Epithelial cell of prostate (primary cell): Measurements from ENCODE around the gene MAMDC4.

Experiments
- DNase-seq: peaks from one replicate; pipeline ENCODE4 v3.0.0-alpha.2; 2011; ENCODE audit warnings: low read depth, low spot score
- H3K27ac ChIP-seq: fragments of 450-650 bp; 2 replicates; pipeline ENCODE4 v1.5.1; 2017; ENCODE audit warnings: mild to moderate bottlenecking

Gene MAMDC4

GRCh38 chr9:136848393-136849037 is 3.6 kb upstream of the MAMDC4 start:
- peak overlapping the region; percentile 90 for H3K27ac ChIP-seq
- DNase-seq = no peak

- peak within 1 kb of the TSS; percentile 90 for H3K27ac ChIP-seq
- DNase-seq = peak; percentile 95
Observed at GRCh38 chr9:136849038-136849959, 2.8 kb upstream of the MAMDC4 start, which contains the start of gene PHPT1. Gene PHPT1 (plus strand): TSS chr9:136849409. CDS start chr9:136849431, 22 bp downstream.

GRCh38 chr9:136849960-136850865 is 1.9 kb upstream of the MAMDC4 start:
- peak overlapping the region; percentile 90 for H3K27ac ChIP-seq
- DNase-seq = no peak

GRCh38 chr9:136850866-136851775 is 1.0 kb upstream of the MAMDC4 start:
- no peak overlapping the region for H3K27ac ChIP-seq
- no peak for DNase-seq

- no peak for DNase-seq
- no peak overlapping the region for H3K27ac ChIP-seq
Observed at GRCh38 chr9:136852664-136853595, 784 bp downstream of the MAMDC4 start.

GRCh38 chr9:136853596-136854112 is 1.5 kb downstream of the MAMDC4 start:
- no peak overlapping the region for H3K27ac ChIP-seq
- no peak for DNase-seq

- DNase-seq = no peak
- H3K27ac ChIP-seq = no peak overlapping the region
Observed at GRCh38 chr9:136854113-136854841, 2.1 kb downstream of the MAMDC4 start.

GRCh38 chr9:136854842-136855460 is 2.8 kb downstream of the MAMDC4 start:
- no peak for DNase-seq
- no peak overlapping the region for H3K27ac ChIP-seq

- H3K27ac ChIP-seq = no peak overlapping the region
- no peak for DNase-seq
Observed at GRCh38 chr9:136855461-136856078, 3.4 kb downstream of the MAMDC4 start.

- H3K27ac ChIP-seq = no peak overlapping the region
- no peak for DNase-seq
Observed at GRCh38 chr9:136856079-136856476, 3.9 kb downstream of the MAMDC4 start.

GRCh38 chr9:136856541-136857141 is 4.5 kb downstream of the MAMDC4 start:
- no peak overlapping the region for H3K27ac ChIP-seq
- DNase-seq = no peak

- DNase-seq = no peak
- H3K27ac ChIP-seq = no peak overlapping the region
Observed at GRCh38 chr9:136857166-136857565, 5.0 kb downstream of the MAMDC4 start.

GRCh38 chr9:136857581-136858412 is 5.7 kb downstream of the MAMDC4 start:
- no peak overlapping the region for H3K27ac ChIP-seq
- no peak for DNase-seq

- no peak overlapping the region for H3K27ac ChIP-seq
- DNase-seq = no peak
Observed at GRCh38 chr9:136858452-136858843, 6.3 kb downstream of the MAMDC4 start.
